Lower lobe of right lung (tissue), 2 donors: ENCODE results near the gene ASS1. TPM values are rescaled to one million over a fixed set of nuclear protein-coding genes. Genes with fewer than 3 reads are reported as not detected.
"Not testable (repeated sequence)": the region's sequence is repeated elsewhere in the genome, so short reads cannot be mapped to it uniquely, and the experiment has no call there.

Experiments
- ATAC-seq, 2 donors: fragments of 200-7000 bp; cut with Tn5 transposase; one replicate each; pipeline ENCODE4 v1.9.1; 2020 to 2022; ENCODE audit warnings: mild to moderate bottlenecking in 2 of 2, moderate library complexity in 2 of 2
- DNase-seq: peaks from one replicate; pipeline ENCODE4 v3.0.0-alpha.2; 2020
- H3K27ac ChIP-seq: fragments of 200-600 bp; one replicate; pipeline ENCODE4 v1.8.0; 2022
- H3K27me3 ChIP-seq: fragments of 200-600 bp; one replicate; pipeline ENCODE4 v1.8.0; 2022; ENCODE audit warnings: low read depth
- H3K36me3 ChIP-seq: fragments of 200-600 bp; one replicate; pipeline ENCODE4 v1.8.0; 2022; ENCODE audit warnings: mild to moderate bottlenecking
- H3K4me1 ChIP-seq: fragments of 200-600 bp; one replicate; pipeline ENCODE4 v1.8.0; 2022
- H3K4me3 ChIP-seq: fragments of 200-600 bp; one replicate; pipeline ENCODE4 v1.8.0; 2022; ENCODE audit warnings: mild to moderate bottlenecking
- H3K9me3 ChIP-seq: fragments of 200-600 bp; one replicate; pipeline ENCODE4 v1.8.0; 2022
- CTCF ChIP-seq: fragments of 200-600 bp; IDR thresholded peaks from one replicate; pipeline ENCODE4 v1.8.0; 2022; ENCODE audit warnings: antibody characterized with exemption, mild to moderate bottlenecking
- intact Hi-C: fragments of 100-400 bp; cut with DNase I; formaldehyde crosslinking; loops from one replicate; pipeline ENCODE4 v1.11.0; 2022
- total RNA-seq: library from RNA; stranded (reverse); fragmentation: NEBNext Ultra II Directional; extraction: Animal tissue kit (Norgen Biotek cat#: 25700); gene quantifications from one replicate; pipeline ENCODE4 v1.2.1, GENCODE V29; 2021
- donor health status: DM: no; HTN: yes; CAD: no; lungs with severe emphysema.

ASS1 gene
- total RNA-seq, 1 donor from 2014 or later = 75.2 TPM

- no peaks in the 10 kb centered on the region for H3K9me3 ChIP-seq
- no peak overlapping the region for H3K4me3 ChIP-seq
- DNase-seq (no peak), ATAC-seq (no peak)
- H3K27ac ChIP-seq = no peak overlapping the region
- intact Hi-C loops = no loop called here
- no peaks in the 10 kb centered on the region for H3K4me1 ChIP-seq
- no peaks in the 10 kb centered on the region for H3K27me3 ChIP-seq
- H3K36me3 ChIP-seq = no peaks in the 10 kb centered on the region
- no peak for TF ChIP-seq CTCF
Measured at GRCh38 chr9:130400870-130401269, 43.9 kb upstream of the ASS1 start.

- H3K27me3 ChIP-seq, H3K36me3 ChIP-seq, H3K9me3 ChIP-seq, DNase-seq, H3K4me1 ChIP-seq, H3K27ac ChIP-seq, ATAC-seq, intact Hi-C loops, H3K4me3 ChIP-seq: not testable (repeated sequence)
Measured at GRCh38 chr9:130401742-130402141, 43.0 kb upstream of the ASS1 start.

- H3K27me3 ChIP-seq = no peaks in the 10 kb centered on the region
- H3K27ac ChIP-seq = no peak overlapping the region
- H3K36me3 ChIP-seq = no peaks in the 10 kb centered on the region
- H3K4me3 ChIP-seq = no peak overlapping the region
- DNase-seq (no peak), ATAC-seq (no peak)
- intact Hi-C loops = no loop called here
- H3K9me3 ChIP-seq = no peaks in the 10 kb centered on the region
- no peaks in the 10 kb centered on the region for H3K4me1 ChIP-seq
- TF ChIP-seq CTCF = no peak
Measured at GRCh38 chr9:130402243-130402642, 42.5 kb upstream of the ASS1 start.

GRCh38 chr9:130402645-130403440 lies 41.9 kb upstream of the ASS1 start:
- intact Hi-C loops = no loop called here

GRCh38 chr9:130405657-130406257 lies 39.0 kb upstream of the ASS1 start:
- ATAC-seq (no peak), DNase-seq (no peak)
- Histone ChIP-seq H3K27ac (no peak overlapping the region), H3K4me1 (no peaks in the 10 kb centered on the region), H3K36me3 (no peaks in the 10 kb centered on the region), H3K27me3 (no peaks in the 10 kb centered on the region), H3K9me3 (no peaks in the 10 kb centered on the region), H3K4me3 (no peak overlapping the region)
- no peak for TF ChIP-seq CTCF
- intact Hi-C loops = no loop called here

More at GRCh38 chr9:130402645-130403440, 41.9 kb upstream of the ASS1 start:
- TF ChIP-seq CTCF = no peak
- no peak overlapping the region for H3K4me3 ChIP-seq
- H3K27ac ChIP-seq = no peak overlapping the region
- ATAC-seq (no peak), DNase-seq (no peak)
- no peaks in the 10 kb centered on the region for H3K27me3 ChIP-seq
- no peaks in the 10 kb centered on the region for H3K4me1 ChIP-seq
- no peaks in the 10 kb centered on the region for H3K9me3 ChIP-seq
- no peaks in the 10 kb centered on the region for H3K36me3 ChIP-seq

GRCh38 chr9:130406278-130406895 lies 38.4 kb upstream of the ASS1 start:
- ATAC-seq (no peak), DNase-seq (no peak)
- H3K27ac ChIP-seq = no peak overlapping the region
- no peak overlapping the region for H3K4me3 ChIP-seq
- no peaks in the 10 kb centered on the region for H3K36me3 ChIP-seq
- no peaks in the 10 kb centered on the region for H3K27me3 ChIP-seq
- H3K9me3 ChIP-seq = no peaks in the 10 kb centered on the region
- H3K4me1 ChIP-seq = no peaks in the 10 kb centered on the region
- intact Hi-C loops = no loop called here
- TF ChIP-seq CTCF = no peak
